HG03280 (cell line): Measurements from ENCODE around the gene MBD3L4.
"Not testable (repeated sequence)": the region's sequence is repeated elsewhere in the genome, so short reads cannot be mapped to it uniquely, and the experiment has no call there.

Experiments used
- ATAC-seq: cut with Tn5 transposase; IDR thresholded peaks from one replicate; pipeline ENCODE4 v1.9.1; 2021; ENCODE audit warnings: mild to moderate bottlenecking, moderate library complexity; ENCODE audit not compliant: unreplicated experiment

The MBD3L4 gene

DNA sequence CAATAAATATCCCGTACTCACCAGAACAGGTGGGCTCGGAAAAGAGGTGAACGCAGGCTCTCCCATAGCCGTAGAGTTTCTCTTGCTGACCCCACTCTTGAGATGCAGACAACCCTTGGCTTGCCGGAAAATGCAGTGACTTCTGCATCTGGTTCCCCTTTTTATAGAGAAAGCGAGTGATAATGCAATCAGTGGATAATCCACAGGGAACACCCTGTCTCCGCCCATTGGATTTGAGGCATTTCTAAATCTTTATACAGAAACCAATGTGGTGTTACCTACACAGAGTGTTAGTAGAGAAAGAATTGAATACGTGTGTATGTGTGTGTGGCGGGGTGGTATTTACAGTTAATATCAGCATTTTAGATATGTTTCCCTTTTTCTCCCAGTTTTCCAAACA is at the start of gene MBD3L4:
Gene MBD3L4 (minus strand): TSS at position 101 of the 400 bp plus-strand sequence. CDS start 35 bp downstream, at position 66.
- not testable (repeated sequence) for ATAC-seq

DNA sequence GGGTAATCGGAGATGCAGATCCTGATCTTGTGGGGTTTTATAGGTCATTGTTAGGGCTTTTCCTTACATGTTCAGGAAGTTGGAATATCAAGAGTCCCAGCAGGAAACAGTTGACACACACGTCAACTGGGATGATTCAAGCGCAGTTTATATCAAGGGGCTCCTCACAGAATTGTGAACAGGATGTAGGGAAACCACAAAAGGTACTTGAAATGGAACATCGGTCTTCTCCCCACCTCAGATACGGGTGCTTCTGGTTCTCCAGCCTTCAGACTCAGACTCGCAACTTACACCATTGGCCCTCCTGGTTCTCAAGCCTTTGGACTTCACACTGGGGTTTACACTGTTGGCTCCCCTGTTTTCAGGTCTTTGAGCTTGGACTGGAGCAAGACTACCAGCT is 49.0 kb upstream of the MBD3L4 start:
- ATAC-seq = no peak

GRCh38 chr19:7083076-7083956 is 43.3 kb upstream of the MBD3L4 start:
- ATAC-seq = no peak

DNA sequence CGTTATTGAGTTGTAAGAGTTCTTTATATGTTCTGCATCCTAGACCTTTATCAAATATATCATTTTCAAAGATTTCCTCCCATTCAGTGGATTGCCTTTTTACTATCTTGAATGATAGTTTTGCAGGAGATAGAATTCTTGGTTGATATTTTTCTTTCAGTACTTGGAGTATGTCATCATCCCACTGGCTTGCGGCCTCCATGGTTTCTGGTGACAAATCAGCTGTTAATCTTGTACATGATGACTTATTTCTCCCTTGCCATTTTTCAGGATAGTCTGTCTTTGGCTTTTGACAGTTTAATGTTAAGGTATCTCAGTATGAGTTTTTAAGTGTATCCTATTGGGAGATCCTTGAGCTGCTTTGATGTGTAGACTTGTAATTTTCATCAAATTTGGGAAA is 38.0 kb upstream of the MBD3L4 start:
- no peak for ATAC-seq

DNA sequence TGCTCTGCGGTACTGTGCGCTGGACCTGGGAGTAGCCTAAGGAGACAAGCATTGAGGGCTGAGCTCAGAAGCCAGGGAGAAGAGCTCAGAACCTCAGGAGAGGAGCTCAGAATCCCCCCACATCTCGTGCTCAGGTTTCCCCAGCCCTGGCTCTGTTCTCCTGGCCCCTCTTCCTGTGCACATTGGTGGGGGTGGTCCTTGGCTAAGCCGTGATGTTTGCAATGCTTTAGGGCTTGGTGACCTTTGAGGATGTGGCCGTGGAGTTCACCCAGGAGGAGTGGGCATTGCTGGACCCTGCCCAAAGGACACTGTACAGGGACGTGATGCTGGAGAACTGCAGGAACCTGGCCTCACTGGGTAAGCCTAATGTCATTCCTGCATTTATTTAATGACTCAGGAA is 36.2 kb upstream of the MBD3L4 start:
- no peak for ATAC-seq

DNA sequence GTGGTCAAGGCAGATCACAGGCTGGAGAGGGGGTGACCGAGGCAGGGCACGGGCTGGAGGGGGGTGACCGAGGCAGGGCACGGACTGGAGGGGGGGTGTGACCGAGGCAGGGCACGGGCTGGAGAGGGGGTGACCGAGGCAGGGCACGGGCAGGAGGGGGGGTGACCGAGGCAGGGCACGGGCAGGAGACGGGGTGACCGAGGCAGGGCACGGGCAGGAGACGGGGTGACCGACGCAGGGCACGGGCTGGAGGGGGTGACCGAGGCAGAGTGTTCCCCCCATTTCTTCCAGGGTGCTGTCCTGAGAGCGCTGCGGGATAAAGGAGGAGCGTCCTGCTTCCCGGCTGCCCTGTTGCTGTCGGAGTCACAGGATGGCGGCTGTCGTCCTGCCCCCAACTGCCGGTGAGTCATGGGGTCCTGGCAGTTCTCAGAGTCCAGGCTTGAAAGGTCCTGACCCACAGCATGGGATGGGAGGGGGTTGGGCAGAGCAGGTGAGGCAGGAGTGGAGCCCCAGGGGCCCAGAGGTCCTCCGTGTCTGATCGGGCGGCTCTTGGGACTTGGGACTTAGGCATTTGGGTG is 34.8 kb upstream of the MBD3L4 start:
- ATAC-seq = no peak

DNA sequence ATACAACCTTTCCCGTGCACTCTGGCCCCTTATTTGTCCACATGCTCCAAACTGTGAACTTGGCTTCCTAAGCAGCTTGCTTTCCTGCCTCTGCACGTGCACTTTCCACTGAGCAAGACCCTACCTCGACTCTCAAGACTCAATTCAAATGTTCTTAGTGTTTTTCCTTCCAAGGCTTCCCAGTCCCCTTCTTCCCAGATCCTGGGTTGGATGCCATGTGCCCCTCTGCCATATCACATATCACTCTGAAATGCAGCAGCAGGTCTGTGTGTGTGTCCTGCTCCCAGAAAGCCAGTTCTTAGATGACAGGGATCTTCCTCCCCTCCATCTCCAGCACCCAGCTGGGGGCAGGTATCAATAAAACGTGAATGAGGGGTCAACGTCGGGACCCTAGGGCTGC is 32.6 kb upstream of the MBD3L4 start:
- ATAC-seq = no peak

GRCh38 chr19:7069904-7070226 is 29.9 kb upstream of the MBD3L4 start:
- ATAC-seq = no peak

- ATAC-seq = peak; percentile 93
Observed at GRCh38 chr19:7069042-7069903, 29.3 kb upstream of the MBD3L4 start, which contains the start of gene ZNF557. Gene ZNF557, plus strand, starts transcription at chr19:7069703. Its CDS starts 5,372 bp downstream, at chr19:7075075.

DNA sequence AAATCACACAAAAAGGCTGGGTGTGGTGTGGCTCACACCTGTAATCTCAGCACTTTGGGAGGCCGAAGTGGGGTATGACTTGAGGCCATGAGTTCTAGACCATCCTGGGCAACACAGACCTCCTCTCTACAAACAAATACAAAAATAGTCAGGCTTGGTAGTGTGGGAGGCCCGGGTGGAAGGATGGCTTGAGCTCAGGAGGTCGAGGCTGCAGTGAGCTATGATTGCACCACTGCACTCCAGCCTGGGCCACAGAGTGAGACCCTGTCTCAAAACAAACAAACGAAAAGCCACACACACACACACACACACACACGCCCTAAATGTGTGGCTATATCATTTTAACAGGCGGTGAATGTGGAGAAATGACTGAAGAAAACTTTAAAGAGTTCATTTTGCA is 28.6 kb upstream of the MBD3L4 start:
- ATAC-seq = no peak

DNA sequence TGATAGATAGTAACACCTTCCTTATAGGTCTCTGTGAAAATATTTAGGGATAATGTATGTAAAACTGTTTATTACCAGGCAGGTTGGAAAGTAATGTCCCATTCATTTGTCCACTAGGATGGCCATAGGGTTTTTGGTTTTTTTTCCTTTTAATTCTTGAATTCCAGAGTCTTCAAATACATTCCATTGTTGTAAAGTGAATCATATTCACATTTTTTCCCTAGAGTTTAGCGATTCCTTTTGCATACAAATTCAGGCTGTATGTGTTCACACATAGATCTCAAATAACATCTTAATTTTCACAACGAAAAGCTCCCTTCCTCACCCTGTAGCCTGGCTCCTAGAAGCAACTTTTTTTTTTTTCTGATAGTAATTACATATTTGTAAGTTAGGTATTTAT is 27.7 kb upstream of the MBD3L4 start:
- ATAC-seq = no peak

DNA sequence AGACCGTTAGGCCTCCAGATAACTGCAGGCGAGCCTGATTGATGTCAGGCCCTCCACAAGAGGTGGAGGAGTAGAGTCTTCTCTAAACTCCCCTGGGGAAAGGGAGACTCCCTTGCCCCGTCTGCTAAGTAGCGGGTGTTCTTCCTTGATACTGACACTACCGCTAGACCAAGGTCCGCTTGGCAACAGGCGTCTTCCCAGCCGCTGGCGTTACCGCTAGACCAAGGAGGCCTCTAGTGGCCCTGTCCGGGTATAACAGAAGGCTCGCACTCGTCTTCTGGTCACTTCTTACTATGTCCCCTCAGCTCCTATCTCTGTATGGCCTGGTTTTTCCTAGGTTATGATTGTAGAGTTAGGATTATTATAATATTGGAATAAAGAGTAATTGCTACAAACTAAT is 27.1 kb upstream of the MBD3L4 start:
- not testable (repeated sequence) for ATAC-seq

- ATAC-seq = no peak
Observed at GRCh38 chr19:7063764-7064418, 23.9 kb upstream of the MBD3L4 start.

DNA sequence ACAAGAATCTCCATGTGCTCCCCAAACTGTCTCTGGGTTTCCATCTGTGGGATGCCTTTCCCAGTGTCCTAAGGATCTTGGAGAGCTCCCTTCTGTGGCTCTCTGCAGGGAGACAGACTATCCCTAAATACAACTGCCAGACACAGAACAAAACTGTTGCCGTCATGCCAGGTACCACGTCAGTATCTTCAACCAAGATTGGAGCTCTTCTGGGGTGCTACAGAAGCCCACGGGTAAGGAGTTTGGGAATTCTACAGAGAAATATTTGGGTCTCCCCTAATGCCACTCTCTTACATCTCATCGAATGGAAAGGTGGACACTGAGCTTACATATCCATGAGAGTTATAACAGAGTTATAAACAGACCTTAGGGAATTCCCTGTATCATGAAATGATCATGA is 23.4 kb upstream of the MBD3L4 start:
- no peak for ATAC-seq

DNA sequence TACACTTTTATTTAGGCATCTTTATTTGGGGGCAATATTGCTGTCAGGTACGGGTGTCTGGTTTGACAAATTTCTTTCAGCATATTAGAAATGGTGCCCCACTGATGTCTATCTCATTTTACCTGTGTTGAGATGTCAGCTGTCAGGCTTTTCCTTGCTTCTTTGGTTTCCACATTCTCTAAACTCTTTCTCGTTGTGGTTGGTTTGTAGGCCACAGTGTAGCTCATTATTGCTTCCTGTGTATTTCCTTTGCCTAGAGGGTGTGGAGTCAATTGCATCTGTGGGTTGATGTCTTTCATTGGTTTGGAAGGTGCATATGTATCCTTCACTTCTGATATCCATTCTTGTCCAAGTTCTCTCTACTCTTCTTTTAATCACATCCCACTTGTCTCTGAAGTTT is 20.0 kb upstream of the MBD3L4 start:
- not testable (repeated sequence) for ATAC-seq

- ATAC-seq = not testable (repeated sequence)
Observed at GRCh38 chr19:7058576-7058975, 18.6 kb upstream of the MBD3L4 start, which contains the start of gene MBD3L3. Gene MBD3L3, minus strand, starts transcription at chr19:7058676. Its CDS starts 71 bp downstream, at chr19:7058605.

DNA sequence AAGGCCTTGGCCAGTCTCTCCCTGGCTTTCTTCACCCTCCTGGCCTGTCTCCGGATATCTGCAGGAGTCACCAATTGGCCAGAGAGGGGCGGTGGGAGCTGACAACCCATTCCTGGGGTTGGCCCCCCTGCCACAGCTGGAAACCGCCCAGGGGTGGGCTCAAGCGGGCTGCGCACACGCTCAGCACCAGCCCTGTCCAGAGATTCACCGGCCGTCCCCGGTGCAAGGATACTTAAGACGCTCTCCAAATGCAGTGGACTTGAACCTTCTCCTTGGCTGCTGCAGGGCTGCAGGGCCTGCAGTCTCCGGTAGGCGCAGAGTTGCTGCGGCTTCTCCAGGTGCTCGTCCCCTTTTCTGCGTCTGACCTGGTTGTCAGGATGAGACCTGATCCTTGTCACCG is 16.4 kb upstream of the MBD3L4 start:
- ATAC-seq = not testable (repeated sequence)

- ATAC-seq = not testable (repeated sequence)
Observed at GRCh38 chr19:7055679-7056078, 15.7 kb upstream of the MBD3L4 start.

GRCh38 chr19:7054635-7055368 is 14.8 kb upstream of the MBD3L4 start:
- not testable (repeated sequence) for ATAC-seq

- not testable (repeated sequence) for ATAC-seq
Observed at GRCh38 chr19:7052896-7053295, 12.9 kb upstream of the MBD3L4 start.
